GM18508 (cell line): Measurements from ENCODE around the gene PTGER4.
"Not testable (repeated sequence)": the region's sequence is repeated elsewhere in the genome, so short reads cannot be mapped to it uniquely, and the experiment has no call there.

Experiments used
- ATAC-seq: cut with Tn5 transposase; IDR thresholded peaks from one replicate; pipeline ENCODE4 v1.9.1; 2021; ENCODE audit warnings: moderate number of reproducible peaks; ENCODE audit not compliant: insufficient read depth, unreplicated experiment

PTGER4 gene

GRCh38 chr5:40688127-40688761 lies 8.5 kb downstream of the PTGER4 start:
- peak; percentile 77 for ATAC-seq

- ATAC-seq, result no peak
These were observed 9.3 kb downstream of the PTGER4 start for GRCh38 chr5:40688996-40689395.

- ATAC-seq, result peak; percentile 48
These were observed 9.7 kb downstream of the PTGER4 start for GRCh38 chr5:40689438-40689837.

- no peak for ATAC-seq
These were observed 10.6 kb downstream of the PTGER4 start for GRCh38 chr5:40690267-40690666.

GRCh38 chr5:40691894-40692293 lies 12.2 kb downstream of the PTGER4 start:
- ATAC-seq, result no peak

- no peak for ATAC-seq
These were observed 14.7 kb downstream of the PTGER4 start for GRCh38 chr5:40694433-40694832.

GRCh38 chr5:40700116-40700782 lies 20.5 kb downstream of the PTGER4 start:
- ATAC-seq, result no peak

- ATAC-seq, result not testable (repeated sequence)
These were observed 22.3 kb downstream of the PTGER4 start for GRCh38 chr5:40702027-40702426.

- ATAC-seq, result not testable (repeated sequence)
These were observed 25.8 kb downstream of the PTGER4 start for GRCh38 chr5:40705484-40705883.

- ATAC-seq, result not testable (repeated sequence)
These were observed 30.9 kb downstream of the PTGER4 start for GRCh38 chr5:40710575-40710974.

- no peak for ATAC-seq
These were observed 34.3 kb downstream of the PTGER4 start for GRCh38 chr5:40714001-40714400.

- no peak for ATAC-seq
These were observed 36.3 kb downstream of the PTGER4 start for GRCh38 chr5:40716000-40716399.

GRCh38 chr5:40716590-40716989 lies 36.9 kb downstream of the PTGER4 start:
- ATAC-seq, result no peak

GRCh38 chr5:40717281-40717680 lies 37.6 kb downstream of the PTGER4 start:
- no peak for ATAC-seq

- no peak for ATAC-seq
These were observed 40.4 kb downstream of the PTGER4 start for GRCh38 chr5:40720069-40720468.

- ATAC-seq, result not testable (repeated sequence)
These were observed 42.8 kb downstream of the PTGER4 start for GRCh38 chr5:40722497-40722911.

GRCh38 chr5:40733434-40733833 lies 53.7 kb downstream of the PTGER4 start:
- ATAC-seq, result no peak

GRCh38 chr5:40733879-40734563 lies 54.3 kb downstream of the PTGER4 start:
- ATAC-seq, result no peak

GRCh38 chr5:40734986-40735385 lies 55.3 kb downstream of the PTGER4 start:
- no peak for ATAC-seq

GRCh38 chr5:40735609-40736008 lies 55.9 kb downstream of the PTGER4 start:
- no peak for ATAC-seq

- ATAC-seq, result no peak
These were observed 56.6 kb downstream of the PTGER4 start for GRCh38 chr5:40736103-40736875.
